Fibroblast of lung (primary cell): ENCODE results near the gene PCSK2.

ENCODE experiments used
- CTCF ChIP-seq, 2 donors: IDR thresholded peaks in 1 of 2; conservative IDR thresholded peaks in 1 of 2; 1 replicate in 1 of 2; 2 replicates in 1 of 2; pipeline ENCODE4 v1.5.1; 2011 to 2012; ENCODE audit warnings: low read length in 2 of 2, control low read depth in 1 of 2, inconsistent platforms in 1 of 2, low read depth in 1 of 2, mild to moderate bottlenecking in 1 of 2
- EZH2 ChIP-seq: IDR thresholded peaks from 2 replicates; pipeline ENCODE4 v1.5.1; 2012; ENCODE audit warnings: low read length, control low read depth, mild to moderate bottlenecking; ENCODE audit errors: missing control alignments

GRCh38 chr20:17439616-17440296 lies 212.9 kb downstream of the PCSK2 start:
- no peak for TF ChIP-seq CTCF (conservative IDR thresholded peaks at IDR 0.05 in 1 of 2, IDR thresholded peaks at IDR 0.05 in 1 of 2; ENCODE audit: low read depth in 1 of 2, low read length in 2 of 2)
- TF ChIP-seq EZH2: no peak
